Measurements from ENCODE around the gene ANKRD55.

DNA sequence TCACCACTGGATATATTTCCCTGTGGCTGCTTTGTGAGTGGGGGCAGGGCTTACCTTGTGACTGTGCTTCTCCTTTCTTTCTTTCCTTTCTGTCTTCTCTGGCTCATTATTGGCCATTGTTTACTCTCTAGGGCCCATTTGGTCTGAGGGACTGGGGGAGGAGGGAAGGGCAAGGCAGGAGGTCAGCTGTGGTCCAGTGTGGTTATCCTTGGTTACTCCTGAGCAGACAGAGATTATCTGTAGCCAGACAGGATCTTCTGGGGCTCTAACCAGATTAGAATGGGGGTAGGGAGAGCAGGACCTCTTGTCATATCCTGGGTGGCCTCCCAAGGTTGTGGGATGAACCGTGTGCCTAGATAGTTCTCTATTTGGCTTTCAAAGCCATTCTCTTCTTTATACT is 71.2 kb downstream of the ANKRD55 start:
- TF ChIP-seq, protein P1, sequence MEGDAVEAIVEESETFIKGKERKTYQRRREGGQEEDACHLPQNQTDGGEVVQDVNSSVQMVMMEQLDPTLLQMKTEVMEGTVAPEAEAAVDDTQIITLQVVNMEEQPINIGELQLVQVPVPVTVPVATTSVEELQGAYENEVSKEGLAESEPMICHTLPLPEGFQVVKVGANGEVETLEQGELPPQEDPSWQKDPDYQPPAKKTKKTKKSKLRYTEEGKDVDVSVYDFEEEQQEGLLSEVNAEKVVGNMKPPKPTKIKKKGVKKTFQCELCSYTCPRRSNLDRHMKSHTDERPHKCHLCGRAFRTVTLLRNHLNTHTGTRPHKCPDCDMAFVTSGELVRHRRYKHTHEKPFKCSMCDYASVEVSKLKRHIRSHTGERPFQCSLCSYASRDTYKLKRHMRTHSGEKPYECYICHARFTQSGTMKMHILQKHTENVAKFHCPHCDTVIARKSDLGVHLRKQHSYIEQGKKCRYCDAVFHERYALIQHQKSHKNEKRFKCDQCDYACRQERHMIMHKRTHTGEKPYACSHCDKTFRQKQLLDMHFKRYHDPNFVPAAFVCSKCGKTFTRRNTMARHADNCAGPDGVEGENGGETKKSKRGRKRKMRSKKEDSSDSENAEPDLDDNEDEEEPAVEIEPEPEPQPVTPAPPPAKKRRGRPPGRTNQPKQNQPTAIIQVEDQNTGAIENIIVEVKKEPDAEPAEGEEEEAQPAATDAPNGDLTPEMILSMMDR (conservative IDR thresholded peaks at IDR 0.05 in 1 of 2, IDR thresholded peaks at IDR 0.05 in 1 of 2; ENCODE audit: low read depth in 1 of 2, low read length in 2 of 2) = no peak
- TF ChIP-seq EZH2 (IDR thresholded peaks at IDR 0.05; ENCODE audit: low read length, missing control alignments) = no peak

Data from fibroblast of lung (primary cell).